HCEC 1CT (cell line): ENCODE results near the gene XIST.
"Not testable (repeated sequence)": the region's sequence is repeated elsewhere in the genome, so short reads cannot be mapped to it uniquely, and the experiment has no call there.

ENCODE experiments used
- DNase-seq: peaks from one replicate; pipeline ENCODE4 v3.0.0-alpha.2; 2017

The XIST gene

DNA sequence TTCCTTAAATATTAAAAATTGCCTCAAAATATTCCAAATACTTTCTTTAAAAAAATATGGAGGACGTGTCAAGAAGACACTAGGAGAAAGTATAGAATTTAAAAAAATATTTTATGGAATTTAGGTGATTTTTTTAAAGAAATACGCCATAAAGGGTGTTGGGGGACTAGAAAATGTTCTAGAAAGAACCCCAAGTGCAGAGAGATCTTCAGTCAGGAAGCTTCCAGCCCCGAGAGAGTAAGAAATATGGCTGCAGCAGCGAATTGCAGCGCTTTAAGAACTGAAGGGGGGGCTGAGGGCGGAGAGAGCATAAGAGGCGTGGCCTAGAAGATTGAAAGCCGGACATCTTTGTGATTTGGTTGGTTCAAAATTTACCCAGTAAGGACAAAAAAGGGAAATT is at the start of gene XIST:
Gene XIST, minus strand, starts transcription at position 248 of the 400 bp plus-strand sequence.
- no peak for DNase-seq

DNA sequence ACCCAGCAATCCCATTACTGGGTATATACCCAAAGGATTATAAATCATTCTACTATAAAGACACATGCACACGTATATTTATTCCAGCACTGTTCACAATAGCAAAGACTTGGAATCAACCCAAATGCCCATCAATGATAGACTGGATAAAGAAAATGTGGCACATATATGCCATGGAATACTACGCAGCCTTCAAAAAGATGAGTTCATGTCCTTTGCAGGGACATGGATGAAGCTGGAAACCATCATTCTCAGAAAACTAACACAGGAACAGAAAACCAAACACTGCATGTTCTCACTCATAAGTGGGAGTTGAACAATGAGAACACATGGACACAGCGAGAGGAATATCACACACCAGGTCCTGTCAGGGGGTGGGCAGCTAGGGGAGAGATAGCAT is 45.8 kb upstream of the XIST start:
- not testable (repeated sequence) for DNase-seq

DNA sequence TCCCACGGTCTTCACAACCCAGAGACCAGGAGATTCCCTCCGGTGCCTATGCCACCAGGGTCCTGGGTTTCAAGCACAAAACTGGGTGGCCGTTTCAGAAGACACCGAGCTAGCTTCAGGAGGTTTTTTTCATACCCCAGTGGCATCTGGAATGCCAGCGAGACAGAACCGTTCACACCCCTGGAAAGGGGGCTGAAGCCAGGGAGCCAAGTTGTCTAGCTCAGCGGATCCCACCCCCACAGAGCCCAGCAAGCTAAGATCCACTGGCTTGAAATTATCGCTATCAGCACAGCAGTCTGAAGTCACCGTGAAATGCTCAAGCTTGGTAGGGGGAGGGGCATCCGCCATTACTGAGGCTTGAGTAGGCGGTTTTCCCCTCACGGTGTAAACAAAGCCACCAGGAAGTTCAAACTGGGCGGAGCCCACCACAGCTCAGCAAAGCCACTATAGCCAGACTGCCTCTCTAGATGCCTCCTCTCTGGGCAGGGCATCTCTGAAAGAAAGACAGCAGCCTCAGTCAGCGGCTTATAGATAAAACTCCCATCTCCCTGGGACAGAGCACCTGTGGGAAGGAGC is 40.1 kb upstream of the XIST start:
- not testable (repeated sequence) for DNase-seq

DNA sequence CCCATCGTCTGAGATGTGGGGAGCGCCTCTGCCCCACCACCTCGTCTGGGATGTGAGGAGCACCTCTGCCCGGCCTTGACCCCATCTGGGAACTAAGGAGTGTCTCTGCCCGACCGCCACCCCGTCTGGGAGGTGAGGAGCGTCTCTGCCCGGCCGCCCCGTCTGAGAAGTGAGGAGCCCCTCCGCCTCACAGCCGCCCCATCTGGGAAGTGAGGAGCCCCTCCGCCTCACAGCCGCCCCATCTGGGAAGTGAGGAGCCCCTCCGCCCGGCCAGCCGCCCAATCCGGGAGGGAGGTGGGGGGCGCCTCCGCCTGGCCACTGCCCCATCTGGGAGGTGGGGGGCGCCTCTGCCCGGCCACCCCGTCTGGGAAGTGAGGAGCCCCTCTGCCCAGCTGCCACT is 29.7 kb upstream of the XIST start:
- not testable (repeated sequence) for DNase-seq

DNA sequence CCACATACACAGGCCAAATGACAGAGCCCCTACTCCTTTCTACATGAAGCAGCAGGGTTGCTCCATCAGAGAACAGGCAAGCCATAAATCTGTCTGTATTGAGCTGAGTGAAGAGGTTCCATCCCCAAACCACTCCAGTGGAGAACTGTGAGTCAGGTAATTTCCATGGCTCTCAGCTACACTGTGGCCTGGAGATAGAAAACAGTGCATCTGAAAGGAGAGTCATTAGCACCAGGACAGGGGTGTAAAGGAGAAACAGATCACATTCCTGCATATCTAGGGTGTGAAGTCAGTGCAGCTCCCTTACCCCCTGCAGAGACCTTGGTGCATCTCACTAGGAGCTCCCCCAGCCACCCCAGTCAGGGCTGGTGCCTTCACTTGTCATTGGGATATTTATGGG is 25.2 kb upstream of the XIST start:
- DNase-seq = no peak

DNA sequence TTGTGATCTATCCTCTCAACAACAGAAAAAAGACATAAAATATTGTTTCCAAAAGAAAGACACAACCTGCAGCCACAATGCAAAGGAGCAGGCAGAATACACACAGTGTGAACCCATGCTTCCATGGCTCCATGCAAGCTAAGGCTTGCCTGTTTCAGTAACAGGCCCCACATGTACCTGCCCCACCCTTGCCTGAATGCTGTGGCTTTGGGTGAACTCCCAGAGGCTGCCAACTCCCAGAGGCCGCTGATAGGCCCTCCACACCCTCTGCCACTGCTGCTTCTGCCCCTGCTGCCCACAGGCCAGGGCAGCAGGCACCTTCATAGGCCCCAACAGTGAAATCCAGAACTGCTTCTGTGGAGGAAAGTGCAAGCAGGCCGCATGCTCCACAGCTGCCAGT is 24.4 kb upstream of the XIST start:
- DNase-seq = no peak

DNA sequence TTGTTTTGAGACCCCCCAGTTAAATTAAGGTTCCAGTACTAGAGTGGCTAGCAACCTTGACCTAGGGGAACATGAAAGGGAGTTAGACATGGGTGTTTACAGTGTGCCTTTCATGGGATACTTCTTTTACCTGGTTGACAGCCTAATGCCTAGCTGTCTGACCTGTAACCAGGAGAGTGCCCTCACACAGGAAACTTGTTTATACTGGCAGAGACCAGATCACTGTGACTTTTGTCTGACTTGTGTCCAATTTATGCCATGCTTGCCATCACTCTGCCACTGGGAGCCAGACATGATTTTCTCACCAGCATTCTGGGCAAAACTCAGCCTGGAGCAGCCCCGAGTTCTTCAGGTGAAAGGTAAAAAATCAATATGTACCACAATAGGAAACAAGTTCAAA is 16.4 kb upstream of the XIST start:
- no peak for DNase-seq

DNA sequence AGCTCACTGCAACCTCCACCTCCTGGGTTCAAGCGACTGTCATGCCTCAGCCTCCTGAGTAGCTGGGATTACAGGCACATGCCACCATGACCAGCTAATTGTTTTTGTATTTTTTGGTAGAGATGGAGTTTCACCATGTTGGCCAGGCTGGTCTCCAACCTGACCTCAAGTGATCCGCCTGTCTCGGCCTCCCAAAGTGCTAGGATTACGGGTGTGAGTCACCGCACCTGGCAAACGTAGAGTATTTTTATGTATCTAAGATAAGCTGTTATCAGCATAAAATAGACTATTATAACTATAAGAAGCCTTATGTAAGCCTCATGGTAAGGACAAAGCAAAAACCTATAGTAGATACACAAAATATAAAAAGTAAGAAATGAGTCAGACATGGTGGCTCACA is 14.6 kb upstream of the XIST start:
- DNase-seq = no peak

DNA sequence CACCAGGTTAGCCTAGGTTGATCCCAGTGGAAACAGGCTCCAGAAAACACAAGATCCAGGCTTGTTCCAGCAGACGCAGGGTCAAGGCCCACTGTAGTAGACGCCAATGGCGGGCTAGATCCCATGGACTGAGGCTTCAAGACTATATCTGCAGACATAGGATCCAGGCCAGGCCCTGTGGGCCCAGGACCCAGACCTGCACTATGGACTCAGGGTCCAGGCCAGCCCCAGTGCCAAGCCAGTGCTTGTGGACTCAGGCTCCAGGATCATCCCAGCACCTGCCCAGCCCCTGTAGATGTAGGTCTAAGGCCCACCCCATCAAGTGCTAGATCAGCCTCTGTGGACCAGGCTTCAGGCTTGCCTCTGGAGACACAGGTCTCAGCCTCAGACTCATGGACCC is 11.3 kb upstream of the XIST start:
- DNase-seq = no peak

DNA sequence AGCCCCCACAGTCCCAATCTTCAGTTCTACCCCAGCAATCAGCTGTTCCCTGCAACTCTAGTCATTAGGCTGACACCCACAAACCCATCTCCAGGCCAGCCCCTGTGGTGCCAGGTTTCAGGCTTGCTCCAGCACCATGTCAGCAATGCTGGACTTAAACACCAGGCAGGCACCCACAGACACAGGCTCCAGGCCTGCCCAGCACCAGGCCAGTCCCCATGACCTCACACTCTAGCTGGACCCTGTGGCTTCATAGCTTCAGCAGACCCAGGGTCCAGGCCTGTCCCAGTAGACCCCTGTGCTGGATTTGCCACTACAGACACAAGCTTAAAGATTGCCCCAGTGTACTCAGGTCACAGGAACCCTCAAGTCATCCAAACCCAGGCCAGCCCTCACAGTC is 10.8 kb upstream of the XIST start:
- no peak for DNase-seq

DNA sequence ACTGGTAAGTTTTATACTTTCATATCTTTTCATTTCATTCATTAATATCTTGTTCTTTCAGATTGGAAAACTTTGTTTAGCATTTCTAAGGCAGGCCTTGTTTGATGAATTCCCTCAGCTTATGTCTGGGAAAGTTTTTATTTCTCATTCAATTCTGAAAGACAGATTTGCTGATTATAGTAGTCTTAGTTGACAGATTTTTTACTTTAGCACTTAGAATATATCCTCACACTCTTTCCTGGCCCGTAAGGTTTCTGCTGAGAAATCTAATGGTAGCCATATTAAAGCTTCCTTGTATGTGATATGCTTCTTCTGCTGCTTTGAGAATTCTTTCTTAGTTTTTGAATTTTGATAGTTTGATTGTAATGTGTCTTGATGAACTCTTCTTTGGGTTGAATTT is 7.1 kb upstream of the XIST start:
- no peak for DNase-seq

DNA sequence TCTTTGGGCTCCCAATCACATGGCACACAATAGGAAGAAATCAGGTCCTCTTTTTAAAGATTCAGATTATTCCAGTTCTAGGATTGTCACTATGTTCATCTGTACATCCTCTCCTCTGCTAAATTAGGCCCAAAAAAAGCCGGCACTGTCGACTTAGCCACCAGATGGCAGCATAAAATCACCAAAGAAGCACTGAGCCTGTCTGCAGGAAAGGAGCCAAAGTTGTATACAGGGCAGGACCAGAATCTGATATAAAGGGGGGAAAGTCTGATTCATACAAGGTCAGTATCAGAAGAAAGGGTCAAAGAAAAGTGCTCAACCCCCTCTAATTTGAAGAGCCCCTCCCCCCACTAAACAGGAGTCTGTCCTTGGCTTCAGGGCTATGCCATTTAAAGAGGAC is 3.0 kb upstream of the XIST start:
- peak; percentile 15 for DNase-seq

DNA sequence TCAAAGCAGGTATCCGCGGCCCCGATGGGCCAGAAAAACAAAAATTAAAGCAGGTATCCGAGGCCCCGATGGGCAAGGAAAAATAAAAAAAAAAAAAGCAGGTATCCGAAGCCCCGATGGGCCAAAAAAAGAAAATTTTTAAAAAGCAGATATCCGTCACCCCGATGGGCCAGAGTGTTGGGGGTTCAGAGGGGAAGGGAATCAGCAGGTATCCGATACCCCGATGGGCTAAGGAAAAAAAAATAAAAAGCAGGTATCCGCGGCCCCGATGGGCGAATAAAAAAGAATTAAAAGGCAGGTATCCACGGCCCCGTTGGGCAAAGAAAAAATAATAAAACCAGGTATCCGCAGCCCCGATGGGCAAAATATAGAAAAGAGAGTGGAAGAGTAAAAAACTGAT is 492 bp downstream of the XIST start:
- DNase-seq = no peak

DNA sequence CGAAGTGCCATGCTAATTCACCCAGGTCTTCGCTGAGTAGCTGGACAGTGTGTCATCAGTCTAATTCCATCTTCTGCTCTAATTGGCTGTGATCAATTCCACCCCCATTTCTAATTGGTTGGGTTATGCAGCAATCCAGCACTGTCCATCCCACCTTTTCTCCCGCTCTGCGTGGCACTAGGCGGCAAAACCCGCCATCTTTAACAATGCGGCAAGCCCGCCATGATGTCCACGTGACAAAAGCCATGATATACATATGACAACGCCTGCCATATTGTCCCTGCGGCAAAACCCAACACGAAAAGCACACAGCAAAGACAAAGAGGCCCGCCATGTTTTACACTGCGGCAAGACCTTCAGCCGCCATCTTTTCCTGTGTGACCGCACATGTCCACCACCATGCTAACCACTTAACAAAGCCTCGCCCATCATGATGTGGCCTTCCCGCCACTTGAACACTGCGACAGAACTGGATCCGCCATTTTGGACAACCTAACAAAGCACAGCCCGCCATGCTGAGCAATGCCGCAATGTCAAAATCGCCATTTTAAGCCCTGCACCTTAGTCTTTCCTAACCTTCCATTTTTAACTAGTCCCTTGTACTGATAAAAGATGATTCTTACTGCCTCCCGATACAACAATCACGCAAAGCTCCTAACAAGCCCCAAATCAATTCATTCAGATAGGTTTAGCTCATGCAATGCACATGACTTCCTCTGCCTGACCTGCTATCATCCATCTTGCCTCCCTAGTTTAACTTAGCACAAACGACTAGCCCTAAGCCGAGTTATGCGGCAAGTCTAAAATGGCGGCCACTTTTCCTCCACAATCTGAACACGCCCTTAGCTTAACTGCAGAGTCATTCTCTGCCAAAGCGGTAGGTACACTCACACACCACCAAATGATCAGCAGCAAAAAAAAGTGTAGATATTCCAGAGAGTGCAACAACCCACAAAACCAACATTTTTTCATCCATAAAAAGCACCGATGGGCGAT is 1.2 kb downstream of the XIST start:
- DNase-seq = no peak

DNA sequence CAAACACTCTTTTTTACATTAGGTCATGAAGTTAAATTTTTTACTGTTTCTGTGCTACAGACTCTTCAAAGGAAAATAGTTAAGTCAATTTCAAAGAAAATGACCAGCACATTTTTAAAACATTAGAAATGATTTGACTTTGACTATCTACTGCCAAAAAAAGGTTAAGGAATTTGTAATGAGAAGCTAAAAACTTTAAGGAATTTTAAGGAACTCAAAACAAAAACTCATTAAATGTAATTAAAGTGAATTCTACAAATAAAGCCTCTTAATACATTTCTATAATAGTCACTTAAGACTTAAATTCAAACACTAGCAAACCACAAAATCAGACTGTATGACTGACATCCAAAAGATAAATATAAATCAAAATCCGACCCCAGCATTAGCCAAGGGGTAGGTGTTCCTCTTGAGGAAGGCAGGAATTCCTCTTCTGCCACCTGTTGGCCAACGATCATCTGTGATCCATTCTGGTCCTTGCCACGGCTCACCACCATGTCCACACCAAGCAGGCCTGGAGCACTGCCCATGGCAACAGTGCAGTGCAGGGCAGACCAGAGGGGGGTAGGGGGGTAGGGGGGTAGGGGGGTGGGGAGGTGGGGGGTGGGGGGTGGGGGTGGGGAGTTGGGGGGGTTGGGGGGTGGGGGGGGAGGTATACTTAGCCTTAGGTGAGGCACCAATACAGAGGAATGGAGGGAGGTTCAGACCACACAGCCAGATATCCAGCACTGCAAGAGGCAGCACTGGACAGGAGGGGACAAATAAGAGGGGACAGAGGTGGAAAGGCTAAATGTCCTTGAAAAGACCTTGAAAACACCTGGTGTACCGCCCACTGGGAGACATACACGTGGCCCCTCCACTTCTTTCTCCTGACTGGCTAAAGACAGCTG is 2.1 kb downstream of the XIST start:
- peak; percentile 8 for DNase-seq

DNA sequence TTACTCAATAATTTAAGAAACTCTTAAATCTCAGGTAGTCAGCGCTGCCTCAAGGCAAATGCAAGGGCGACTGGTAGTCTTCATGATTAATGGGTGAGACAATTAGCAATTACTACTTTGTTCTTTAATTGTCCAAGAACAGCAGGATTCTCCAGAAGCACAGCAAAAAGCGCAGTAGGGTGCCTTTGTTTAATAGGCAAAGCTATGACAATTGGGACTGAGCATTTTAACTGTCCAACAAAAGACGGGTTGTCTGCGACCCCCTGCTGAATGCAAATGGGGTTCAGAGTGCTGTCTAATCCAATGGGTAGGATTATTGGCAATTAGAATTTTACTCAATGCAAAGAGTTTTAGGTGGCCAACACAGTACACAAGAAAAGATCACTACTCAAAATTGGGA is 3.4 kb downstream of the XIST start:
- DNase-seq = no peak

DNA sequence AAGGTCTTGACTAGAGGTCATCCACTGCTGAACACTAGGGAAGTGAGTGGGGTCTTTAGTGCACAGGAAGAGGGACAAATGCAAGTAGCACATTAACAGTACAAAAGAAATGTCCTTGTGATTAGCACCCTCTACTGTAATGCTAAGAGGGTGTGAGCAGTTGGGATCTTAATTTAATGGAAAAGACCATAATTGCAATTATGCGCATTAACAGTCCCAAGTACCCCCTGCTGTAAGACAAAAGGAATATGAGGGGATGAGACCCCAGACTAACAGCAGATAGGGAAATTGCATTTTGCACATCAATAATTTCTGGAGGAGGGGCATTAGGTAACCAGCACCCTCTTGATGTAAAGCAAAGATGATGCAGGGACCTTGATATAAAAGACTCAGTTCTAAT is 4.5 kb downstream of the XIST start:
- no peak for DNase-seq

DNA sequence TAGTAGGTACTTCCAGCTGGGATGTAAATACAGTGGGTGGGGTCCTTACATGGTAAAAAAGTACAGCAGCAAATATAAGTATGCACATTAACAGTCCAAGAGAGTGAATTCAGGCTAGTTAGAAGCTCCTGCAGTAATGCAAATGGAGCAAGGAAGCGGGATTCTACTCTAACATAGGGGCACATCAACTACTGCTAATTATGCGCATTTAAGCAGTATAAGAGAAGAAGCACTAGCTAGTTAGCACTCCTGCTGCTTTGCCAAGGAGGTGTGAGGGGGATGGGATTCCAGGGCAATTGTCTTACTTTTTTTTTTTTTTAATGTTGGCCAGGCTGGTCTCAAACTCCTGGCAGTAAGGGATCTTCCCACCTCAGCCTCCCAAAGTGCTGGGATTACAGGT is 5.4 kb downstream of the XIST start:
- DNase-seq = no peak

DNA sequence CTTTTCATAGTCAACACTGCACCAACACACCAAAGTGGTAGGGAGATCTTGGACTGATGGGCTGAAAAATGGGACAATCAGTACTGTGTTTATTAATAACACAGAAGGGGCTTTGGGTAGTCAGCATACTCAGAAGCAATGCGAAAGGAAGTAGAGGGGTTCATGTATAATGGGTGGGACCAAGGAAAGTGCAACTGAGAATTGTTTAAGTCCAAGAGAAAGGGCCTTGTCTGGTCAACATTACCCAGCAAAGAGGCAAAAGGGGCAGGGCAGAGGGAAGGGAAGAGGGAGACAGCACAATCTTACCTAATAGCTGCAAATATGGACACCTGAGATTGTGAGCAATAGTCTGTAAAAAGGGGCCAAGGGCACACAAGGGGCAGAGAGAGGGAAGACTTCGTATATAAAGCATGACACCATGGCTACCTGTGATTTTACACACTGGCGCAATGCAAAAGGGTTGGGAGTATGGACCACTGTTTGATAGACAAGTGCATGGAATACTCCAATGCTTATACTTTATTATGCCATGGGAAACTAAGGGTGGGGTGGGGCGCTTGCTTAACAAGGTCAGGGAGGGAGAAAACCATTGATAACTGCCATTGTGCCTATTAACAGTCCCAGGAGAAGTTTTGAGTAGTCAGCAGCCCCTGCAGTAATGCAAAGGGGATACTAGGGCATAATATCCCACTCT is 9.8 kb downstream of the XIST start:
- DNase-seq = no peak

DNA sequence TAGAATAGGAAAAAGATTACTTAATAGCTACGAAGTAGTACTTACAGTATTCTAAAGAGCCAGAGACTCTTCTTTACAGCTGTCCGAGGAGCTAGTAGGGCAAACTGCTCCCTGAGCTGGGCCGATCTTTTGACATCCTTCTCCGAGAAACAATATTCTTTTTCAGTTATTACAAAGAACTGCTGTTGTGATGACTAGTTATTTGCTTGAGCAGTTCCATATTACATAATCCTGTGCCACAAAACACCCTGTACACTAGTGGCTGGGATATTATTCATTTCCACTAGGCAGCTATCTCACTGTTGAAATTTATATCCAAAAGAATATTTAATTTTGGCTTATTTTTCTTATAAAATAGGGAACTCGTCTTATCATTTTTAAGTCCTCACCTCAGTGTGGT is 11.2 kb downstream of the XIST start:
- DNase-seq = no peak

DNA sequence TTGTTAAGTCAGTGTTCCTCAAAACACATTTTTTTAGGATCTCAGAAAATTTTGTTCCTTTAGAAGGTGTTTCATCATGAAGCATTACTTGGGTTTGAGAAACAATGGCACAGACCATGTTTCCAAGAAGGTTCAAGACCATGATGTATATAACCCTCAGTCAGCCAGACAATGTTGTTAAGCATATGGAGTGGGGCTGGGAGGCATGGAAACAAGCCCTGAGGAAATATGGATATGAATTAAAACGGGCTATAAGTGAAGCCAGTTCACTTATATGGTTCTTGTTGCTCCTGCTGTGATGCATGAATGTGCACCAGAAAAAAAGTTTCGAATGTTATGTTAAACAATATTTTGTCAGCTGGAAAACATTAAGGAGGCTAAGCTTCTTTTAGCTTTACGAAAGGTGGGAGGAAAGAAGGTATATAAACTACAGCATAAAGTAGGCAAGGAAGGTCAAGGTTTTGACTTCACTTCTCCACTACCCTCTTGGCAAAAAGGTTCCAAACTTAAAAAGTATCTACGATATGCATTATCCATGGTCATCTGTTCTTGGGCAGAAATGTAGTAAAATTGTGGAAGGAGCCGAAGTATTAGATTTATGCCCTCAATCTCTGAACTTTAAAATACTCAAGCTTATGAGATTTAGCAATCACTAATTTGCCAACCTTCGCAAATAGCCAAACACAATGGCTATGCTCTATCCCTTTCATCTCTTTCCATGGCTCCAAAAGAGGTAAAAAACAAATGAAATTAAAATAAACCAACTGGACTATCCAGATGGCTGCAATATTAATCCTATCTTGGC is 12.2 kb downstream of the XIST start:
- DNase-seq = no peak

DNA sequence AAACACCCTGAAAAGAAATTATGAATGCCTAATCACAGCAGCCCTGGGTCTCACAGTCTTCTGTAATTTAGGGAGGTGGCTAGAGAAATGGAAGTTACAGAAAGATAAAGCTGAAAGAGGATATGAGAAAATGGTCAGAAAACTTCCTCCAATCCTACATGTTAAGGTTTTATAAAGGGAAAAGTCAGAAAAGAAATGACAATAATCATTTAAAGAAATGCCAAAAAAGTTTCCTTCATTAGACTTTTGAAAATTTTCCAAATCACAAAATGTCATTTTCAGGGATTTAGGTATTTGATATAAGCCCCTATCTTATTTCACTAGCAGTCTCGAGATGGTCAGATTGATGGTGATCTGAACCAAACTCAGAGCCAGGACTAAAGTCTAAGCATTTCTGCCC is 13.4 kb downstream of the XIST start:
- DNase-seq = no peak
